ENCODE measurements around the gene AMBRA1. TPM values are rescaled to one million over a fixed set of nuclear protein-coding genes. Genes with fewer than 3 reads are reported as not detected.

Gene AMBRA1
- total RNA-seq, 1 donor from 2014 or later = 29.4 TPM

- Mint-ChIP-seq H3K4me3 (ENCODE audit: unreplicated experiment) (no peak overlapping the region), H3K9me3 (ENCODE audit: unreplicated experiment) (no peaks in the 10 kb centered on the region), H3K36me3 (ENCODE audit: low read depth, unreplicated experiment) (peaks cover 2% of the 10 kb centered on the region), H3K27me3 (ENCODE audit: low read depth, unreplicated experiment) (no peaks in the 10 kb centered on the region), H3K4me1 (ENCODE audit: low read depth, unreplicated experiment) (peaks cover 19% of the 10 kb centered on the region), H3K27ac (ENCODE audit: unreplicated experiment) (no peak overlapping the region)
- no peaks in the 10 kb centered on the region for H3K36me3 ChIP-seq (ENCODE audit: insufficient read depth, low read length)
- no peak overlapping the region for H3K9ac ChIP-seq (ENCODE audit: low read length)
- DNase-seq (ENCODE audit: low read depth) = no peak
- no peak for FAIRE-seq
- no peaks in the 10 kb centered on the region for H3K9me3 ChIP-seq (ENCODE audit: insufficient read depth, low read depth, low read length)
- H4K20me1 ChIP-seq (ENCODE audit: insufficient read depth, low read length) = peaks cover 74% of the 10 kb centered on the region
- no peak overlapping the region for H2AFZ ChIP-seq (ENCODE audit: low read depth, low read length)
- H3K27me3 ChIP-seq (ENCODE audit: insufficient read depth, low read length) = no peaks in the 10 kb centered on the region
- peaks cover 79% of the 10 kb centered on the region for H3K79me2 ChIP-seq (ENCODE audit: insufficient read depth, low read length)
- peaks cover 12% of the 10 kb centered on the region for H3K4me1 ChIP-seq (ENCODE audit: insufficient read depth, low read length)
- no peak overlapping the region for H3K4me3 ChIP-seq (ENCODE audit: insufficient read depth, low read depth, low read length)
- H3K4me2 ChIP-seq (ENCODE audit: low read length) = no peak overlapping the region
- H3K27ac ChIP-seq (ENCODE audit: low read depth, low read length) = no peak overlapping the region
- no peak for TF ChIP-seq EZH2 (IDR thresholded peaks at IDR 0.05; ENCODE audit: insufficient read depth, low read length)
- TF ChIP-seq CTCF (IDR thresholded peaks at IDR 0.05; ENCODE audit: insufficient read depth, low read depth, low read length) = no peak
Measured at GRCh38 chr11:46351606-46352005, 242.2 kb downstream of the AMBRA1 start.

DNA sequence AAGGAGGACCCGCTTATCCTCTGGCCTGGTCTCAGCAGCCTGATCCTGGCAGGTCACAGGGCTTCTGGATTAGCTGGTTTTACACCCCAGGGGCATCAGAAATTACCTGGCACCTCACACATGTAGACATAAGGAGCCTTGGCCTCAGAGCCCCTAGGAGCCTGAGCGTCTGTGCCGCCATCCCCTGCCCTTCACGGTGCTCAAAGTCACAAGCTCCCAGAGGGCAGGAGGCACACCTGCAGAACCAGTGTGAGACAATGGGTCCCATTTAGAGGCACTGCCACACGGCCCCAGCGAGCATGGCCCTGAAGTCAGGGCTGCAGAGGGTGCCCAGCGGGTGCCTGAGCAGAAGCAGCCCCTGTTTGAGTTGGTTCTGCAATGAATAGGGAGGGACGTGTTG is 242.7 kb downstream of the AMBRA1 start:
- no peaks in the 10 kb centered on the region for H3K27me3 ChIP-seq (ENCODE audit: insufficient read depth, low read length)
- no peak overlapping the region for H3K4me3 ChIP-seq (ENCODE audit: insufficient read depth, low read depth, low read length)
- Mint-ChIP-seq H3K9me3 (ENCODE audit: unreplicated experiment) (no peaks in the 10 kb centered on the region), H3K36me3 (ENCODE audit: low read depth, unreplicated experiment) (peaks cover 2% of the 10 kb centered on the region), H3K27ac (ENCODE audit: unreplicated experiment) (no peak overlapping the region), H3K4me1 (ENCODE audit: low read depth, unreplicated experiment) (peaks cover 17% of the 10 kb centered on the region), H3K4me3 (ENCODE audit: unreplicated experiment) (no peak overlapping the region), H3K27me3 (ENCODE audit: low read depth, unreplicated experiment) (no peaks in the 10 kb centered on the region)
- H4K20me1 ChIP-seq (ENCODE audit: insufficient read depth, low read length) = peaks cover 70% of the 10 kb centered on the region
- FAIRE-seq (no peak), DNase-seq (ENCODE audit: low read depth) (no peak)
- H3K27ac ChIP-seq (ENCODE audit: low read depth, low read length) = no peak overlapping the region
- peaks cover 74% of the 10 kb centered on the region for H3K79me2 ChIP-seq (ENCODE audit: insufficient read depth, low read length)
- no peaks in the 10 kb centered on the region for H3K9me3 ChIP-seq (ENCODE audit: insufficient read depth, low read depth, low read length)
- TF ChIP-seq CTCF (IDR thresholded peaks at IDR 0.05; ENCODE audit: insufficient read depth, low read depth, low read length) (no peak), EZH2 (IDR thresholded peaks at IDR 0.05; ENCODE audit: insufficient read depth, low read length) (no peak)
- H3K9ac ChIP-seq (ENCODE audit: low read length) = no peak overlapping the region
- H2AFZ ChIP-seq (ENCODE audit: low read depth, low read length) = no peak overlapping the region
- H3K4me1 ChIP-seq (ENCODE audit: insufficient read depth, low read length) = peaks cover 12% of the 10 kb centered on the region
- H3K36me3 ChIP-seq (ENCODE audit: insufficient read depth, low read length) = no peaks in the 10 kb centered on the region
- H3K4me2 ChIP-seq (ENCODE audit: low read length) = no peak overlapping the region

DNA sequence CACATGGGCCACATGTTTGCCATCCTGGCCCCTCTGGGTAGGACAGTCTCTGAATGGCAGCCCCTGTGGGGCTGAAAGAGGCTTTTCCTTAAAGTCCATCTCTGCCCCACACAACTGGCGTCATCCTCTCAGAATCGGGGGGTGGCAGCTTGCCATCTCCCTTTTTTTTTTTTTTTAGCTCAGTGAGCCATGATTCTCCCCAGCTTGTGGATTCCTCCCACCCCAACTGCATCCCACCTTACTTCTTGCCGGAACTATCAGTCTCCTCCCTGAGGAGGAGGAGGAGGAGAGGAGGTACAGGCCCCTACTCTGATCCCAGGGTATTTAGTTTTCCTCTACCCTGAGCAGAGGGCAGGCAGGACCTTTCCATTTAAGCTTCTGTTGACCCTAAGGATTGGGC is 243.1 kb downstream of the AMBRA1 start:
- no peak for FAIRE-seq
- no peak for DNase-seq (ENCODE audit: low read depth)
- H3K4me3 ChIP-seq (ENCODE audit: insufficient read depth, low read depth, low read length) = no peak overlapping the region
- no peak overlapping the region for H3K27ac ChIP-seq (ENCODE audit: low read depth, low read length)
- no peak overlapping the region for H2AFZ ChIP-seq (ENCODE audit: low read depth, low read length)
- Mint-ChIP-seq H3K27ac (ENCODE audit: unreplicated experiment) (no peak overlapping the region), H3K4me3 (ENCODE audit: unreplicated experiment) (no peak overlapping the region), H3K4me1 (ENCODE audit: low read depth, unreplicated experiment) (peaks cover 16% of the 10 kb centered on the region), H3K36me3 (ENCODE audit: low read depth, unreplicated experiment) (no peaks in the 10 kb centered on the region), H3K9me3 (ENCODE audit: unreplicated experiment) (no peaks in the 10 kb centered on the region), H3K27me3 (ENCODE audit: low read depth, unreplicated experiment) (no peaks in the 10 kb centered on the region)
- no peaks in the 10 kb centered on the region for H3K9me3 ChIP-seq (ENCODE audit: insufficient read depth, low read depth, low read length)
- H3K9ac ChIP-seq (ENCODE audit: low read length) = no peak overlapping the region
- H3K36me3 ChIP-seq (ENCODE audit: insufficient read depth, low read length) = no peaks in the 10 kb centered on the region
- TF ChIP-seq CTCF (IDR thresholded peaks at IDR 0.05; ENCODE audit: insufficient read depth, low read depth, low read length) (no peak), EZH2 (IDR thresholded peaks at IDR 0.05; ENCODE audit: insufficient read depth, low read length) (no peak)
- peaks cover 67% of the 10 kb centered on the region for H4K20me1 ChIP-seq (ENCODE audit: insufficient read depth, low read length)
- H3K27me3 ChIP-seq (ENCODE audit: insufficient read depth, low read length) = no peaks in the 10 kb centered on the region
- H3K79me2 ChIP-seq (ENCODE audit: insufficient read depth, low read length) = peaks cover 72% of the 10 kb centered on the region
- H3K4me2 ChIP-seq (ENCODE audit: low read length) = no peak overlapping the region
- H3K4me1 ChIP-seq (ENCODE audit: insufficient read depth, low read length) = peaks cover 16% of the 10 kb centered on the region
